Erythroblast (primary cell): Measurements from ENCODE around the gene SETD6.
A peak's percentile ranks its signal among the peaks of the same experiment; 100 is the strongest.
"Not testable (repeated sequence)": the region's sequence is repeated elsewhere in the genome, so short reads cannot be mapped to it uniquely, and the experiment has no call there.

Experiments used
- DNase-seq, 2 experiments: peaks; one replicate each; lab custom pipeline; 2025; lab: John Stamatoyannopoulos, UW
- GATA1 ChIP-seq: IDR thresholded peaks from 2 replicates; pipeline ENCODE4 v1.6.1; 2011; ENCODE audit warnings: low read depth, mild to moderate bottlenecking, control low read depth, low read length, moderate library complexity
- POLR2A ChIP-seq: IDR thresholded peaks from 2 replicates; pipeline ENCODE4 v1.6.1; 2011; ENCODE audit warnings: mild to moderate bottlenecking, low read length

Gene SETD6

DNA sequence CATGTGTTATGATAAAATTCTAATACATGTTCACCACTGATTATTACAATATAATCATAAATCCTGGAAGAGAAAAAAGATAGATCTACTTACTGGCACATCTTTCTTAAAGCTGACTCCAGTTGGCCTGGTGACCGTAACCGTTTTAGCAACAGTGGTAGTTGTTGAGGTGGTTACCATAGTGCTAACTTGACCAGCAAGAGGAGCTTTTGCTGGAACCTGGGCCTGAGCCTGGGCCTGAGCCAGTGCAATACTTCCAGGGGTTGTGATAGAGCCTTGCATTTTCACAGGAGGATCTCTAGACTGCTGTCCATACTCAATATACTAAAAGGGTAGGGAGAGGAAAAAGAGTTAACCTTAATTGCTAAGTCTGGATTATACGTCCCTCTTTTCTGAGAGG is 36.2 kb downstream of the SETD6 start:
- DNase-seq, result peak in 1 of 2 experiments; percentile 22
- no peak for TF ChIP-seq GATA1
- no peak for TF ChIP-seq POLR2A

DNA sequence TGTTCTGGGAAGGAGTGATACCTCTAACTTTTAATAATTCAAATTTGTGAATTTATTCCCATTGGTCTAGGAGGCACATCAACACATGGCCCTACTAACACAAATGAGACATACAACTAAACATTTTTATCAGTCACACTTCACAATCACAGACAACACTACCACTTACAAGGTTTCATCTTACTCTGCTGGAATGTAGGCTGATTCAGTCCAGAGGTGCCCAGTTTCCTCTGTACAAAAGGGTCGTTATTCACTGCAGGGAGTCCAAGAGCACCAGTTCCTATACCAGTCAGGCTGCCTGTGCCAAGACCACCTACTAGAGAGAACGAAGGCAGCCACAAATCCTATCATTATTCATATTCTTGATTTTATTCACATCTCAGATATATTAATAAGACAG is 41.4 kb downstream of the SETD6 start:
- DNase-seq, result no peak
- TF ChIP-seq POLR2A (no peak), GATA1 (no peak)

DNA sequence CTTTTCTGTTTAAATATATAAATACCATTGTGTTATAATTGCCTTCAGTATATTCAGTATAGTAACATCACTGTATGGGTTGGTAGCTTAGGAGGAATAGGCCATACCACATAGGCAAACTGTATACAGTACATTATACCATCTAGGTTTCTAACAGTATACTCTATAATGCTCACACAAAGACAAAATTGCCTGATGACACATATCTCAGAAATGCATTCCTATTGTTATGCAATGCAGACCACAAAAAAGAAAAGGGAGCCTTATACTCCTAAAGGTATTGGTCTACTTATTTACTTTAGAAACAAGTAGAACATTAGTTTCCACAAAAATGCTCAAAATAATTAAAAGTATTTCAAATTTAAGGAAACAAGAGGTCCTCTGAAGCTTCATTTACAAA is 47.9 kb downstream of the SETD6 start:
- TF ChIP-seq GATA1, result no peak
- TF ChIP-seq POLR2A, result no peak
- DNase-seq, result no peak

DNA sequence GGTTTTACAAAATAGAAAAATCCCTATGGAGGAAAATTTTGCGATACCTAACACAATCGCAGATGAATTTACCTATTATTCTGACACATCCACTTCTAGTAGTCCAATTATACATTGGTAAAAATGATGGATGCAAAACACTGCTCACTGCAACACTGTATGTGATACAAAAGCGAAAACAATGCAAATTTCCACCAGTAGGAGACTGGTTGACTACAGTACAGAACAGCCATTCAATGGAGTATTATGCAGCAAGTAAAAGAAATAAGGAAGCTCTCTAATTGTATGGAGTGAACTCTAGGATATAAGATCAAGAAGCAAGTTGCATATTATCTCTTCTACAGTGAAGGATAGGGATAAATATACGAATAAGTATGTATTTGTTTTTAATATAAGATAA is 48.5 kb downstream of the SETD6 start:
- no peak for DNase-seq
- no peak for TF ChIP-seq GATA1
- TF ChIP-seq POLR2A, result no peak

DNA sequence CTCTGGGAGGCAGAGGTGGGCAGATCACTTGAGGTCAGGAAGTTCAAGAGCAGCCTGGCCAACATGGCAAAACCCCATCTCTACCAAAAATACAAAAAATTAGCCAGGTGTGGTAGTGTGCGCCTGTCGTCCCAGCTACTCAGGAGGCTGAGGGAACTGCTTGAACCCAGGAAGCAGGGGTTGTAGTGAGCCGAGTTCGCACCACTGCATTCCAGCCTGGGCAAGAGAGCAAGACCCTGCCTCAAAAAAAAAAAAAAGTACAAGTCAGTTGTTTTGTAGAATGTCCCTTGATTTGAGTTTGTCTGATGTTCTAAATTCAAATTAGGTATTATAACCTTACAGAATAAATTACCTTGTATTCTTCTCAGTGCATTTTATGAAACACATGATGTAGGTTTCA is 50.4 kb downstream of the SETD6 start:
- DNase-seq, result not testable (repeated sequence)
